Measurements from ENCODE around the gene IKZF1. TPM values are rescaled to one million over a fixed set of nuclear protein-coding genes. Genes with fewer than 3 reads are reported as not detected.

The IKZF1 gene
- total RNA-seq, 1 donor from 2014 or later: 1.1 TPM

DNA sequence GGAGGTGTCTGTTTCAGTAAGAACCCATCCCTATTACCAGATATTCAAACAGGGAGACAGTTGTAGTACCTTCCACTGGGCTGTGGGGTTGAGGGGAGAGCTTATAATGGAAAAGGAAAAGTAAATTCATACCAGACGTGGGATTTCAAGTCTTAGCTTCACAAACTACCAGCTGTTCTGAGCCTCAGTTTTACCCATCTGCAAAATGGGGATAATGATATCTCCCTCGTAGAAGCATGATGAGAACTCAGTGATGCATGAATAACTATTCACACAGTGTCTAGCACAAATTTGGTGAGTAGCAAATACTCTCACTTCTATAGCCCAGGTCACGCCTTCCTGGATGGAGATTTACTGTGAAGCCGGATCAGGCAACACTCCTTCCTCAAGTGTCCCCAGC is 29.1 kb upstream of the IKZF1 start:
- Mint-ChIP-seq H3K4me1 (ENCODE audit: low read depth, unreplicated experiment) (no peaks in the 10 kb centered on the region), H3K27me3 (ENCODE audit: unreplicated experiment) (peaks cover 1% of the 10 kb centered on the region), H3K4me3 (ENCODE audit: unreplicated experiment) (no peak overlapping the region), H3K9me3 (ENCODE audit: unreplicated experiment) (no peaks in the 10 kb centered on the region), H3K36me3 (ENCODE audit: unreplicated experiment) (no peaks in the 10 kb centered on the region), H3K27ac (ENCODE audit: unreplicated experiment) (no peak overlapping the region)
- no peak for DNase-seq
- TF ChIP-seq, protein P1, sequence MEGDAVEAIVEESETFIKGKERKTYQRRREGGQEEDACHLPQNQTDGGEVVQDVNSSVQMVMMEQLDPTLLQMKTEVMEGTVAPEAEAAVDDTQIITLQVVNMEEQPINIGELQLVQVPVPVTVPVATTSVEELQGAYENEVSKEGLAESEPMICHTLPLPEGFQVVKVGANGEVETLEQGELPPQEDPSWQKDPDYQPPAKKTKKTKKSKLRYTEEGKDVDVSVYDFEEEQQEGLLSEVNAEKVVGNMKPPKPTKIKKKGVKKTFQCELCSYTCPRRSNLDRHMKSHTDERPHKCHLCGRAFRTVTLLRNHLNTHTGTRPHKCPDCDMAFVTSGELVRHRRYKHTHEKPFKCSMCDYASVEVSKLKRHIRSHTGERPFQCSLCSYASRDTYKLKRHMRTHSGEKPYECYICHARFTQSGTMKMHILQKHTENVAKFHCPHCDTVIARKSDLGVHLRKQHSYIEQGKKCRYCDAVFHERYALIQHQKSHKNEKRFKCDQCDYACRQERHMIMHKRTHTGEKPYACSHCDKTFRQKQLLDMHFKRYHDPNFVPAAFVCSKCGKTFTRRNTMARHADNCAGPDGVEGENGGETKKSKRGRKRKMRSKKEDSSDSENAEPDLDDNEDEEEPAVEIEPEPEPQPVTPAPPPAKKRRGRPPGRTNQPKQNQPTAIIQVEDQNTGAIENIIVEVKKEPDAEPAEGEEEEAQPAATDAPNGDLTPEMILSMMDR (IDR thresholded peaks at IDR 0.05; ENCODE audit: partially characterized antibody, unreplicated experiment): no peak

DNA sequence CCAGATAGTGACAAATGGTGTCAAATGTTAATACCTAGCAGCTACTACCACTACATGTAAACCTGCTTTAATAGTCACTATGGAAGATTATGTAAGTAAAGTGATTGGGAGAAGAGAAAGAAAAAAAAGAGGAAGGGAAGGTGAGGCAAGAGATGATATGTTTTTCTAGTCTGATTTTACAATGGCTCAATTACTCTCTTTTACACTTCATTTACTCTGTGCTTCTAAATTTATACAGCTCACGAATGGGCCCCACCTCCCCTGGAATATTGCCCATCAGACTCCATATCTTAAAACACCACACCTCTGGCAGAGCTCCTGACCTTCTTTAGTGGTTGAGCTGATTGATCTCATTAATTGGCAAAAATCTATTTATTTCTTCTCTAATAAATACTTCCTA is 28.0 kb upstream of the IKZF1 start:
- DNase-seq: no peak
- Mint-ChIP-seq H3K4me3 (ENCODE audit: unreplicated experiment) (no peak overlapping the region), H3K9me3 (ENCODE audit: unreplicated experiment) (no peaks in the 10 kb centered on the region), H3K27me3 (ENCODE audit: unreplicated experiment) (peaks cover 1% of the 10 kb centered on the region), H3K27ac (ENCODE audit: unreplicated experiment) (no peak overlapping the region), H3K4me1 (ENCODE audit: low read depth, unreplicated experiment) (no peaks in the 10 kb centered on the region), H3K36me3 (ENCODE audit: unreplicated experiment) (no peaks in the 10 kb centered on the region)
- TF ChIP-seq, protein P1 (IDR thresholded peaks at IDR 0.05; ENCODE audit: partially characterized antibody, unreplicated experiment): no peak

DNA sequence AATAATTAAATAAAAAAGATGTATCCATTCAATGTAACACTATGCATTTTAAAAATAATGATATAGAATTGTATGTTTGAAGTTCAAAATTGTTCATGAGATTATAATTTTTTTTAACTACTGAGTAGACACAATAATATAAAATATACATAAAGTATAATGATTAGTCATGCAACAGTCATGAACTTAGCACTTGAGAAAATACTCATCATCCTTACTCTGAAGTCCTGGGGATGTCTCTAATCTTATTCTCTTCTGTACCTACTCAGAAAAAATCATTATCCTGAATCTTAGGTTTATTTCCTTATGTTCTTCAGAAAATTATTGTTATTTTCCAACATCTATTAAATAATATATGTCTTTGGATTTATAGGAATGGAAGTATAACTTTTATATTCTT is 26.4 kb upstream of the IKZF1 start:
- H3K4me3 Mint-ChIP-seq (ENCODE audit: unreplicated experiment): no peak overlapping the region
- H3K27ac Mint-ChIP-seq (ENCODE audit: unreplicated experiment): no peak overlapping the region
- no peak for DNase-seq
- H3K4me1 Mint-ChIP-seq (ENCODE audit: low read depth, unreplicated experiment): no peaks in the 10 kb centered on the region
- no peaks in the 10 kb centered on the region for H3K9me3 Mint-ChIP-seq (ENCODE audit: unreplicated experiment)
- H3K36me3 Mint-ChIP-seq (ENCODE audit: unreplicated experiment): no peaks in the 10 kb centered on the region
- TF ChIP-seq, protein P1 (IDR thresholded peaks at IDR 0.05; ENCODE audit: partially characterized antibody, unreplicated experiment): no peak
- peaks cover 1% of the 10 kb centered on the region for H3K27me3 Mint-ChIP-seq (ENCODE audit: unreplicated experiment)

DNA sequence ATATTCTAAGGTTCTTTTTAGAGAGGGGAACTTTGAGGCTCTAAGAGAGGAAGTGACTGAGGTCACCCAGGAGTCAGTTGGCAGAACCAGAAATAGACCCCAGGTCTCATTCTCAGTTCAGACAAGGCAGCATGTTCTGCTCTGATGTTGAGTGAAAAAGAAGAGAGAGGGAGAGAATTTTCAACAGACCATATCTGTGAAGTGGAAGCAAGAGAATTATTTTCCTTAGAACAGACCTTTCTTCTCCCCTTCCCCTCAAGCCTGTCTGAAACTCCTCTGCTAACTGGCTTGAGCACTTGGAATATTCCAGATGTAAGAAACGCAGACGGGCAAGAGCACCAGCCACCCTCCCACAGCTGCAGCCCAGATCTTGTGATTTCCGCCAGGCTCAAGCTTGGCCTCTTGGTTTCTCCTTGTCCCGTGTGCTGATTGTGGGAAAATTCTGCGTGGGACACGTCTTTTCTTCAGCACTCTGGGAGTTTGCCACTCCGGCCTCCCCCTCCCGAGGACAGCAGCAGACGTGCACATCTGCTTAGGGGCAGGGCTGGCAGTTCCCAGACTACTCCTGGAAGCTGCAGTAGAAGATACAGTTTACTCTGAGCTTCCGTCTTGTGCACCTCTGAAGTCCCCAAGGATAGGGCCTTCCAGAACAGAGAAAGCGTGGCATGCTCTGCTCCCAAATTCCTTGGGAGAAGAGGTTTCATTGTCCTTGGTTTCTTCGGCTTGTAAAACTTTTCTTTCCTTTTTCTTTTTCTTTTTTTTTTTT is 22.7 kb upstream of the IKZF1 start:
- Mint-ChIP-seq H3K27me3 (ENCODE audit: unreplicated experiment) (peaks cover 3% of the 10 kb centered on the region), H3K4me3 (ENCODE audit: unreplicated experiment) (no peak overlapping the region), H3K9me3 (ENCODE audit: unreplicated experiment) (no peaks in the 10 kb centered on the region), H3K36me3 (ENCODE audit: unreplicated experiment) (no peaks in the 10 kb centered on the region), H3K27ac (ENCODE audit: unreplicated experiment) (no peak overlapping the region), H3K4me1 (ENCODE audit: low read depth, unreplicated experiment) (no peaks in the 10 kb centered on the region)
- TF ChIP-seq, protein P1 (IDR thresholded peaks at IDR 0.05; ENCODE audit: partially characterized antibody, unreplicated experiment): no peak
- DNase-seq: no peak

DNA sequence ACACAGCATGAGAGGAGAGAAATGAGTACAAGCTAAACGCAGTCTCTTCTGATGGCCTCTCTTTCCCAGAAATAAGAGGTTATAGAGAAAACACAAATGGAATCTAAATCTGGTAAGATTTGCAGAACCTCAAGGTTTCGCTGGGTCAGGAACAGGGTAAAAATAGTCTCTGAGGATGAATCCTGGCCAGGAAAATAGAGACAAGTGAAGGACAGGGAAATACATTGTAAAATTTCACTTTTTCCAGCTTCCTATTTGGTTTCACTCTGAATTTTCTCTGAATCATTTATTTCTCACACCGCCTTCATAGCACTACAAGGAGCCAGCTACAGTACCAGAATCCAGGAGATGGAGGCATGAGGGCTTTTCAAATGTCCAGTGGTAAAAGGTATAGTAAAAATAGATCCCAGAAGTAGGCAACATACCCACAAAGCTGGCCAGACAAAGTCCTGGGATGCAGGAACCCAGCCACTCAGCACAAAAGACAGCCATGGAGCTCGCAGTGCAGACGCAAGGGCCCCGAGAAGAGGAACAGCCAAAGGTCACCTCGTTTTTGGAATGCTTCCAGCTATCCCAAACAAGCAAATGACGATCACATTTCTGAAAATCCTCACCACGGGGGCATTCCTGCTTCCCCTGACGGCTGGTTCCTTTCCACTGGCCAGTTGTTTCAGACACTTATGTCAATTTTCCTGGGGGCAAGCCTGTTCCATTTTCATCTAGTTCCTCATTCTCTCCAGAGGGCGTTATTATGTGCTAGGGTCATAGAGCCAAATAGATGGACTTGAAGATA is 21.5 kb upstream of the IKZF1 start:
- DNase-seq: no peak
- Mint-ChIP-seq H3K9me3 (ENCODE audit: unreplicated experiment) (no peaks in the 10 kb centered on the region), H3K4me3 (ENCODE audit: unreplicated experiment) (no peak overlapping the region), H3K36me3 (ENCODE audit: unreplicated experiment) (no peaks in the 10 kb centered on the region), H3K27me3 (ENCODE audit: unreplicated experiment) (peaks cover 3% of the 10 kb centered on the region), H3K27ac (ENCODE audit: unreplicated experiment) (no peak overlapping the region), H3K4me1 (ENCODE audit: low read depth, unreplicated experiment) (no peaks in the 10 kb centered on the region)
- TF ChIP-seq, protein P1 (IDR thresholded peaks at IDR 0.05; ENCODE audit: partially characterized antibody, unreplicated experiment): no peak
